ENCODE results near the gene GRIN3A. TPM values are rescaled to one million over a fixed set of nuclear protein-coding genes. Genes with fewer than 3 reads are reported as not detected.
"Not testable (repeated sequence)": the region's sequence is repeated elsewhere in the genome, so short reads cannot be mapped to it uniquely, and the experiment has no call there.

GRIN3A gene
- total RNA-seq (2014; rRNA removed; shearing (Covaris generic)), result not detected in 2 replicates

DNA sequence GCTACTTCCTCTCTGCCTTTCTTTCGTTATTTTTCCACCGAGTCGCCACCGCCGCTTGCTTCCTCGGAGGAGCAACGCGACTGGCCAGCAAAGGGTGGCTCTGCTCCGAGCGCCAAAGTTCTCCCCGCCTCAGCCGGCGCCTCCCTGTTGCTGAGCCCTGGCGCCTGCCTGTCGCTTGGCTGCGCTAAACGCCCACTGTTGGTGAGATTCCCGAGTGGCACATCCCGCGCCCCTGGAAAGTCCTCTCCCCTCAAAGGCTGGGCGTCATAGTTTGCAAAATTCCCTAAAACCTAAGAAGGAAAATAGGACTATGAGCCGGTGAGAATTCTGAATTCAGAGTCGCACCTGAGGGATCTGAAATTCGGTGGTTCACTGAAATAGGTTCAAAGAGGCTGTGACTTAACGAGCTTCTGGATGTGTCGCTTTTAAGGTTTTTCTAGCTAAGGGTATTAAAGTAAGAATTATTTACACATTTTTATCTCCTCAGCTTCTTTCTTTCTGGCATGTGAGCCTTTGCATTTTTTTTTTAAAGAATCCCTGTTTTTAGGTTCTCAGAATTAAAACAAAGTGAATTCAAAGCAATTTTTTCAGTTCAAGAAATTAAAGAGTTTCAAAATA lies at the start of gene GRIN3A:
Gene GRIN3A (minus strand): TSS at position 82 of the 618 bp plus-strand sequence. CDS start 668 bp downstream, outside the sequence.
- DNase-seq (ENCODE audit: low spot score), result no peak
- in situ Hi-C loops (cut with HindIII; ENCODE audit: low sequenced_read_pairs), result no loop called here

DNA sequence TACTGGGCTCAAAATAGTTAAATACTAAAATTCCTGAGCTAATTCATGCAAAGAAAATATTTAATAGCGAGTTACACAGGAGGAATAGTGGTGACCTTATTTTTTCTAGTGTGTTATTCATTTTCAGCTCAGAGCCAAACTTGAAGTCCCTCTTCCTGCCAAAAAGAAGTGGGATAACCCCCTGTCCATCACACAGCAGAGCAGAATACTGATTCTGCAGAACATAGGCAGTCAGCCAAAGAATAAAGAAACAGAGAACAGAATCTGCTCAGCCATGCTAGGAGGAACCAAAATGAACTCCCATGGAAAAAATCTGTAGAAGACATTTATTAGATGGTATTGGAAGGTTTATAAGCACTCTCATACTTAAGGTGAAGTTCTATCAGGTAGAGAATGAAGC lies 49.4 kb upstream of the GRIN3A start:
- DNase-seq (ENCODE audit: low spot score), result peak; percentile 18
- in situ Hi-C loops (cut with HindIII; ENCODE audit: low sequenced_read_pairs), result no loop called here

DNA sequence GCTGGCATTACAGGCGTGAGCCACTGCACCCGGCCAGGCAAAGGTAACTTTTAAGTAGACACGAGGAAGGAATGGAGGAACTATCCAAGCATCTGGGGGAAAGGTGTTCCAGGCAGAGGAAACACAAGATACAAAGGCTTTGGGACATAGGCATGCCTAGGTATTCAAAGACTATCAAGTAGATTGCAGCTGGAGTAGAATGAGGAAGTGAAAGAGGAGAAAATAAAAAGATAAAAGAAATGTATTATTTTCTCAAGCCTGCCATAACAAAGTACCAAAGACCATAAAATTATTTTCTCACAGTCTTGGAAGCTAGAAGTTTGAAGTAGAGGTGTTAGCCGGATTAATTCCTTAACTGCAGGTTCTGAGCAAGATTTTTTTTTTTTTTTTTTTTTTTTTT lies 39.9 kb upstream of the GRIN3A start:
- in situ Hi-C loops (cut with HindIII; ENCODE audit: low sequenced_read_pairs), result no loop called here
- DNase-seq (ENCODE audit: low spot score), result no peak

DNA sequence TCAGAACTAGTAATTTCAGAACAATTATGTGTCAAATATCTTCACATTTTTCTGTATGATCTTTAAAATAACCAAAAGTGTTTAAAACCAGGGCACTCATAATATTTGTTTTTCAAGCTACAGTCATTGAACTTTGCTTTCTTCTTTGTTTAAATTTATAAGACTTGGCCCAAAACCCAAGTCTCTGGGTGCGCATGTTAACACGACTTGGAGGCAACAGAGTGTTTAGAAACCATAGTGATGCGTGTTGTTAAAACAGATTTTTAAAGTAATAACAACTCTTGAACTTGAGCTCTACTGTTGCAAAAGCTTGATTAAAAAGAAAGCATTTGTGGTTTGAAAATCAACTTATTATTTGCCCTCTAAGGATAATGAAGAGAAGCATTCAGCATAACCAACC lies 26.0 kb upstream of the GRIN3A start:
- no peak for DNase-seq (ENCODE audit: low spot score)
- in situ Hi-C loops (cut with HindIII; ENCODE audit: low sequenced_read_pairs), result no loop called here

DNA sequence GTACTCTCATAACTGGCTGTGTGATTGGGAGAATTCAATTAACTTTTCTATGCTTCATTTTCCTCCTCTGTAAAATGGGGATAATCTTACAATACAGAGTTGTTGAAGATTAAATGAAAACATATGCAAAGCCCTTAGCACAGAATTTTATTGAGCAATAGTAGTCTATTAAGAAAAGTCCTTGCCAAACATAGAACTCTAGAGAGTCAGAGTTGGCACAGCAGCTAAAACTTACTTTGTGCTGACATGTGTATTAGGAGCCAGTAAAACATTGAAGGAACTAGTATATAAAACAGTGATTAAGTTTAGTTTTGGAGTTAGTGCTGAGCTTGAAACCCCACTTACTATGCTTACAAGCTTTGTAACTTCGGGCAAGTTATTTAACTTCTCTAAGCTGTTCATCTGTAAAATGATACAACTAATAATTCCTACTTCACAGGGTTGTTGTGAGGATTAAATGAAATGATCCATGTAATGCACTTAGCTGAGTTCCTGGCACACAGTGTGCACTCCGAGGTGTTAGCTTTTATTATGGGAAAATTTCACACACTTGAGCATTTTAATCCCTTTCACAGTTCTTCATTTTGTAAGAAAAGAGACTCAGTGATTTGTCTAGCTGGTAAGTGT lies 20.0 kb upstream of the GRIN3A start:
- in situ Hi-C loops (cut with HindIII; ENCODE audit: low sequenced_read_pairs), result no loop called here

DNA sequence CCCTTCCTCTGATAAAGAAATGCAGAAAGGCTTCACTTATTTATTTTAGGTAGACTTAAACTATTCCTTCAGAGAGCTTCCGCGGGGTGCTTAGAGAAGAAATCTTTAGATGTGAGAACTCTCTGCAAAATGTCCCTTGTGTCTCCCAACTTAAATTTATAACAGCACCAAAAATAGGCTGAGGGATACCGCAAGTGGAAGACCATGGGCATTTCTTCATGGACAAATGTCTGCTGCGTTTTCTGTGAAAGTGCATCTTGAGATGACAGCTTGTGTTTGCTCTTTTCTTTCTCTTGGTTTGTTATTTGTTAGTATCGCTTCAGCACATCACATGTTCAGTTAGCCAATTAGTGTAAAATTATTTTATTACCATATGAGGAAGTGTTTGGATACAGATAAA lies 15.3 kb upstream of the GRIN3A start:
- no peak for DNase-seq (ENCODE audit: low spot score)
- in situ Hi-C loops (cut with HindIII; ENCODE audit: low sequenced_read_pairs), result no loop called here

More for the DNA sequence above, 20.0 kb upstream of the GRIN3A start:
- DNase-seq (ENCODE audit: low spot score), result no peak

DNA sequence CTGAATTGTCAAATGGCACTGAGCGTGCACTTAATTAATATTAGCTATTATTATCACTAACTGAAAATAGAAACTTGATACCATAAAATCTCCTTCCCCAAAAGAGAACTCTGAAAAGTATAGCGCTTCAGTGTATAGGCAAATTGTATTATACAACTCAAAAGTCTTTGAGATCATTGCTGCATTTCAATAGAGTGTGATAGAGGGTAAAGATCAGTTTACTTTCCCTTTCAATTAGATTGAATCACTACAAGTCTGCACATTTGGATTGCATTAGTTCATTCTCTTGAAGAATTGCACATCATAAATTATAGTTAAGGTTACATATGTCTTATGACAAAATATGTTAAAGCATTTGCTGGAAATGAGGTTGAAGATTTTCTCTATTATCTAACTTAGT lies 13.4 kb upstream of the GRIN3A start:
- in situ Hi-C loops (cut with HindIII; ENCODE audit: low sequenced_read_pairs), result no loop called here
- no peak for DNase-seq (ENCODE audit: low spot score)

DNA sequence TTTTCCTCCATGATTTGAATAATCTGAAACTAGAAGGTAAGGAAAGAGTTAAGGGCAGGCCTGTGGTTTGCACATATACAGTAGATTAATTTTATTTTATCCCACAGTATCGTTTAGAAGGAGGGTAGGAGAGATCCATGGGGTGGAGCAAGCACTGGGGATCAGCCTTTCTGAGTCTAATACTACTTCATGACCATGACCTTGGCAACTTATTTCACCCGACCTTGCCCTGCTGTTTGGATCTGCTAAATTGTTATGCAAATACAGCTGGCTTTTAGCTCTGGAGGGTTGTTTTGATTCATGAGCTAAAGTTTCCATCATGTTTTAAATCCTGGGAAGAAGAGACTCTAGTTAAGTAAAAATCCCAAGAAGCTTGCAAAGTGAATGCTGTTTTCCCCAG lies 864 bp upstream of the GRIN3A start:
- in situ Hi-C loops (cut with HindIII; ENCODE audit: low sequenced_read_pairs), result no loop called here
- DNase-seq (ENCODE audit: low spot score), result no peak

DNA sequence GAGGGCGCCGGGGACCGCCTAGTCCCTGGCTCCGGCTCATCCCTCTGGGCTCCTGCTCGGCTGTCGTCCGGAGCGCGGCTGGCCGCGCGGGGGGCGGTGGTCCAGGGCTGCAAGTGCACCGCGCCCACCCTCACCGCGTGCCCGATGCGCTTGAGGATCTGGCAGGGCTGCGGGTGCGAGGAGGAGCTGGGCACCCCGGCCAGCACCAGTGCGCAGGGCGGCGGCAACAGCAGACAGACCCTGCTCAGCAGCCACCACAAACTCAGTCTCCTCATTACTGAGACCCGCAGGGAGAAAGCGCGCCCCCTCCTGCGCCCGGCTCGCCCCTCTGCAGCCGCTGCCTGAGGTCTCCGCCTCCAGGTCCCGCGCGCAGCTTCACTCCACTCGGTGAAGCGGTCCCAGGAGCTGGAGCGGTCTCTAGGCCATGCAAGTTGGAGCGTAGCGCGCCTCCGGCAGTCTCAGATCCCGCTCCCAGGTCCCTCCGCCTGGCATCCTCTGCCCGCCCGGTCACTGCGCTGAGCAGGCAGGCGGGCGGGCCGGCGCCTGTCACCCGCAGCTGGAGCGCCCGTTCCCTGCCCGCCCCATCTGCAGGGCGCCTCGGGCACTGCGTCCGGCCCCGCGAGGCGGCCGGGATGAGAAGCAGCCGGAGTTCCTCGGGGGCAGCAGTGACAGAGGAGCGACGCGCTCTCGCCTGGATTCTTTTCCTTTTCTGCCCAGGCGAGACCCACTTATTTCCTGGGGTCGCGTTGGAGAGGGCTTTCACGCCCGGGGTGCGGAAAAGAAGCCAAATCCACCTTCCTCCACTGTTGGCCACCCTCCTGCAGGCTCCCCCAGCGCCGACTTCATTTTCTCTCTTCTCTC lies 512 bp downstream of the GRIN3A start:
- in situ Hi-C loops (cut with HindIII; ENCODE audit: low sequenced_read_pairs), result no loop called here
- no peak for DNase-seq (ENCODE audit: low spot score)

DNA sequence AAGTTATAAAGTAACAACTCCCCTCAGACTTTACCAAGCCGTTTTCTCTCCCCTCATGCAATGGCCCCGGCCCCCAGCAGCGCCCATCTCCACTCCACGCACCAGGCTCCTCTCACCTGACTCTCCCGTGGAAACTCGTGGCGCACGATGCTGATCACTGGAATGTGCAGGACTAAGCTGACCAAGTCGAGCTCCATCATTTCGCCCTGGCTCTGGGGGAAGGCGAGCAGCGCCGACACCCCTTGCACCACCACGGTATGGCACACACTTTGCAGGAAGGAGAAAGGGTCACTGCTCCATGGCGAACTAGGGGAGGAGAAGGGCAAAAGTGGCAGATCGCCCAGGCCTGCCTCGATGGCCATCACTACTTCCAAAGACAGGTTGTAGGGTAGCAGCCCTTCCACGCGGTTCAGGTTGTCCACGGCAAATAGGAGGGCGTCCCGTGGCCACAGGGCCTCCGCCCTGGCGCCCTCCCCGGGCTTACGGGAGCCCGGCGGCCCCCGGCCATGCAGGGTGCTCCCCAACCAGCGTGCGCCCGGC lies 1.2 kb downstream of the GRIN3A start:
- in situ Hi-C loops (cut with HindIII; ENCODE audit: low sequenced_read_pairs), result no loop called here
- DNase-seq (ENCODE audit: low spot score), result no peak

DNA sequence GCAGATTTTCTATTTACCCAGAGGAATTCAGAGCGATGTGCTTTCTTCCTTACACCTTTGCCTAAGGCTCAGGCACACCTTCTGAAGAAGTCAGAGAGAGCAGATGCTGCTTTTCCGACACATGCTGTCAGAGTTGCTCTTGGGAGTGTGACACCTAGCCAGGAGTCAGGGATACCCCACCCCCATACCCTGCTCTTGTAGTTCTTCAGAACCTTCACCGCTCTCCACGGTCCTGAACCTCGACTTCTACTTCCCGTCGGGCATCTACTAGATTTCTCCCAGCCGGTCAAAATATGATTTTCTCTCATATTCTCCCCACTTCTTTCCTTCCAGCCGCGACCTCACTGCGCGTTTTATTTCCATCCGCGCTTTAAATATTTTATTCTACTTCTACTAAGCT lies 1.7 kb downstream of the GRIN3A start:
- DNase-seq (ENCODE audit: low spot score), result no peak
- in situ Hi-C loops (cut with HindIII; ENCODE audit: low sequenced_read_pairs), result no loop called here

DNA sequence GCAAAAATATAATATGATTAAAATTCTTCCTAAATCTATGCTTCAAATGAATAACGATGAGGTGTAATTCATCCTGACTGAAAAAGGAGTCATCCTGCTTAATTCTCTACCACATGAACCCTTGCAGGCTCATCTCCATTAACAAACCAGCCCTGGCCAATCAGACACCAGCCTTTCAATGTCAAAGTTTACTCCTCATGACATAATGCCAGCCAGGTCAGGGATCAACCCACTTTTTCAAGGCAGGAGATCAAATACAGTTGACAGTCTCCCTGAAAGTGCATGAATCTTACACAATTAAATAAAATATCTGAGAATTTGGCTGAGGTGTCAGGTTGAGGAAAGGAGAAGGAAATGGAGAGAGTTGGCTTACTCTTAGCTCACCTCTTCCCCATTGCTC lies 7.0 kb downstream of the GRIN3A start:
- in situ Hi-C loops (cut with HindIII; ENCODE audit: low sequenced_read_pairs), result no loop called here
- no peak for DNase-seq (ENCODE audit: low spot score)

DNA sequence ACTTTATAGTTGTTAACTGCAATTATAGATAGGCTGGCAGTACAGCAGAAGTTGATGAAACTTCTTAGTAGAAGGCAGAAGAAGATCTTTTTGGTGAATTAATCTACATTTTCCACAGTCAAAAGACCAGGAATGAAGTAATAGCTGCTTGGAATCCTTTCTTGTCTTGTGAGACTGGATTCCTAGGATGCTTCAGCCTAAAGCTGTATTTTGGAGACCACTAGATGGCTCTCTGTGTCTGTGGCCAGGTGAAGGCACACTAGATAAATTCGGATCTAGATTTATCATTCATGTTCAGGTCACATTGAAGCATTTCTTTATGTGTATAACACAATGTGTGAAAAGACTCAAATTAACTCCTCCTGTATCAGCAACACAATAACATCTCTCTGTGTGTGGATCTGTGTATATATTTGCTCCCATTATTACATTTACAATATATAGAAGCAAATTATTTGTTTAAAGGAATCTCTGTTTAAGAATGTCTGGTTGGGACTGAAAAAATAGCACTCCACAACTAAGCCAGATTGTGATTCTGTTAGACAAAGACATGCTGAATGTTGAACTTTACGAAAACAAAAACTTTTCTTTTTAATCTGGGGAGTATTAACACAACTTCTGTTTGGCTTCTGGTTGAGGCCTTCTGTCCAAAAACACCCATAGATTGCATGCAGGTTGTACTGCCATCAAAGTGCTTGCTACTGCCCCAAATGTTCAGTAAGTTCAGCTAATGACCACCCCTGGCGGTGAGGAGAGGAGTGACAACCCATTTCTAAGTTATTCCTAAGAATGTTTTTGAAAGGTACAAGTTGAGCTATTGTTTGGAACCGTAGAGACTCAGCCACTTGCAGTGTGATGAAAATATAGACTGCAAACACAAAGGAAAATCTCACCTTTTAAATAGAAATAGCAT lies 10.6 kb downstream of the GRIN3A start:
- peak; percentile 53 for DNase-seq (ENCODE audit: low spot score)
- in situ Hi-C loops (cut with HindIII; ENCODE audit: low sequenced_read_pairs), result no loop called here

DNA sequence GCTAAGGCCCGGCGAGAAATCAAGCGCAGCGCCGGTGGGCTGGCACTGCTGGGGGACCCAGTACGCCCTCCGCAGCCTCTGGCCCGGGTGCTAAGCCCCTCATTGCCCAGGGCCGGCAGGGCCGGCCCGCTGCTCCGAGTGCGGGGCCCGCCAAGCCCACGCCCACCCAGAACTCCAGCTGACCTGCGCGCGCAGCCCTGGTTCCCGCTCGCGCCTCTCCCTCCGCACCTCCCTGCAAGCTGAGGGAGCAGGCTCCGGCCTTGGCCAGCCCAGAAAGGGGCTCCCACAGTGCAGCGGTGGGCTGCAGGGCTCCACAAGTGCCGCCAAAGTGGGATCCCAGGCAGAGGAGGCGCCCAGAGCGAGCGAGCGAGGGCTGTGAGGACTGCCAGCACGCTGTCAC lies 14.2 kb downstream of the GRIN3A start:
- DNase-seq (ENCODE audit: low spot score); in situ Hi-C loops (cut with HindIII; ENCODE audit: low sequenced_read_pairs): not testable (repeated sequence)

DNA sequence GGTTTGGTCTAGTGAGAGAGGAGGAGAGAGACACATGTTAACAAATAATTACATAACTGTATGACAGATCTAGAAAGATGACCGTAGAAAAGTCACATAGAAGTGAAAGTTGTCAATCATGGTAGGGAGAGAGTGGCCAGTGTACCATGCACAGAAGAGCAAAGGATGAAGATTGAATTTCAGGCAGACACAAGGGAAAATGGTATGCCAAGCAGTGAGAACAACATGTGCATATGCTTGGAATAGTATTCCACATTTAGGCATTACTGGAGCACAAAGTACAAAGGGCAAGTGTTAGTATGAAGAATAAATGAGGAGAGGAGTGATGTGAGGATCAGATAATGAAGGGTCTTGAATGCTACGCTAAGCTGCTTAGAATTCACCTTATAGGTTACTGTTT lies 20.3 kb downstream of the GRIN3A start:
- in situ Hi-C loops (cut with HindIII; ENCODE audit: low sequenced_read_pairs), result no loop called here
- DNase-seq (ENCODE audit: low spot score), result no peak

DNA sequence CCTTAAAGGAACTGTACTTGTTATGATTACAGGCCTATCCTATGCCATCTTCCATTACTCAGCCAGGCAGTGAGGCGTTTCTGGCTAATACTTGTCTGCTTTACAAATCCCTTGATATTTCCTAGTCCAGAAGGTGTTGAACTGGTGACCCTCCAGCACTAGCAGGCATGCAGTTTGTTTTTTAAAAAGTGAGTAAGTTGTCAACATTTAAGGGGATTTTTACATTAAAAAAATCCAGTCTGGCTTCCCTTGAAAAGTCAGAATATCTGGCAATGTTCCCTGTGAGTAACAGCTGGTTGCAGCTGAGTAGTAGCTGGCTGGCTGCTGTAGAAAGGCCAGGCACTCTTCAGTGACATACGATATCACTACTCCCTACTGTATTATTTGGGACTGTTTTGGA lies 21.8 kb downstream of the GRIN3A start:
- in situ Hi-C loops (cut with HindIII; ENCODE audit: low sequenced_read_pairs), result no loop called here
- DNase-seq (ENCODE audit: low spot score), result no peak

DNA sequence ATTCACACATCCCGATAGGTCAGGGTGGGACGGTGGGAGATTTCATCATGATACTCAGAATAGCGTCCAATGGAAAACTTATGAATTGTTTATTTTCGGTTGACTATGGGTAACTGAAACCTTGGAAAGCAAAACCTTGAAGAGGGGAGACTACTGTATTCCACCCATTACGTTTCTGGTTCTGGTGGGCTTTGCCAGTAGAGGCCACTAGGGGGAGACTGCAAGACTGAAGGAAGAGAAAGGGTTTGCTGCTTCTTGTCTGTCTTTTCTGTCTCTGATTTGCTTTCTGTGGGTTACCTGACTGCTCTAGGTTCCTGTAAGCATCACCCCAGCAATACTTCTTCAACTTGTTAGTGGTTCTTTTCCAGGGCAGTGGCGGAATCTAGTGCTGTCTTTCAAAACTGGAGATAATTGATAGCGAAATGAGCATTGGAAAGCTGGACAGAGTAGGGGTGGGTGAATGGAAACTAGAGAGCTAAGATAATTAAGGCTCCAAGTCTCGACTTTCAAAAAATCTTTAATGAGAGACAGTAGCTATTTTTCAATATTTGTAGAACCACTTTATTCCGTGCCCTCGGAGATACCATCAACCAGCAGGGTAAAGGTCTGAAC lies 27.0 kb downstream of the GRIN3A start:
- in situ Hi-C loops (cut with HindIII; ENCODE audit: low sequenced_read_pairs), result no loop called here
- DNase-seq (ENCODE audit: low spot score), result no peak

DNA sequence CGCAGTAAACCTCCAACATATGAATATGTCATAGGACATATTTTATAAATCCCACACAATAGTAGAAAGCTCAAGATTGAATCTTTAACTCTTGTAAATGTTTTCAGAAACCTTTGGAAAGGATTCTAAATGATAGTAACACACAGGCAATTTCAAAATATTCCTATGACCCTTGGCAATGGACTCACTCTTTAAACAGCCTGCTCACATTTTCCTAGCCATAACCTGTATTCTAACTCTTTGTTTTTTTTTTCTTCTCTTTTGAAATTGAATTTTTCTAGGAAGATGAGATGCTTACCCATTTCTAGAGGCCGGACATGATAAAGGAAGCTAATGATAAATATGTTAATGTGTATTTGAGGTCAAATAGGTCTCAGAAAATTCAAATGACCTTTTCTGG lies 29.6 kb downstream of the GRIN3A start:
- no peak for DNase-seq (ENCODE audit: low spot score)
- in situ Hi-C loops (cut with HindIII; ENCODE audit: low sequenced_read_pairs), result no loop called here

DNA sequence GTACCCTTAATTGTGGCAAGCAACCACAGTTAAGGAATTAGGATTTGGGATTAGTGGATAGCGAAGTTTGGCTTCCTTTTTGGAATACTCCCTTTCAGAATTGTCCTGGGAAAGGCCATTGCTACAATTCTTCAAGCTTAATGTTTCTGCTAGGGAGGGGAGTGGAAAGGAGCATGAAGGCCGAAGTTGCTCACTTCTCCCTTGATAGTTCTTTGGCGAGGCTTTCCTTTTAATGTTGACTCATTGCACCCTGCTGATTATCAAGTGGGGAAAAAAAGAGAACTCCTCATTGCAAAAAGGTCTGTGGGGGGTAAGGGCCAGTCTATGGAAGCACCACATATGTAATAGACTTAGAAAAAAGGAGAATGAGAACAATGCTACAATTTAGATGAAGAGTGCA lies 30.7 kb downstream of the GRIN3A start:
- DNase-seq (ENCODE audit: low spot score), result no peak
- in situ Hi-C loops (cut with HindIII; ENCODE audit: low sequenced_read_pairs), result no loop called here

Measured in G401 (cell line).